Measurements from ENCODE around the gene CTSS.
"Not testable (repeated sequence)": the region's sequence is repeated elsewhere in the genome, so short reads cannot be mapped to it uniquely, and the experiment has no call there.

Gene CTSS

DNA sequence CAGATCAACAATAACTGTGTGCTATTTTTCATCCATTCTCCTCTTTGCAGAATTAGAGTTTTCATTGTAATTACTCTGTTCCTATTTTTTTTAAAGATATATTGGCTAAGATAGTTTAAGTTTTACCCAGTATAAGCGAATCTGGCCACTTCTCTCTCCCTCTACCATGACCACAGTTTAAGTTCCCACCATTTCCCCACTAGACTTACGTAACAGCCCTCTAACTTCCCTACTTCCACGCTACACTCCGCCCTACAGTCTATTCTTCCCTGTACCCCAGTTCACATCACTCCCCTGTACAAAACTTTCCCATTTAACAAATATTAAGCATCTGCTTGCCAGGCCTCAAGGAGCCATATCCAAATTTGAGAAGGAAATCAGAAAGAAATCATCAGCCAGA is 26.0 kb upstream of the CTSS start:
- Mint-ChIP-seq H3K4me3 (no peak overlapping the region), H3K4me1 (peaks cover 2% of the 10 kb centered on the region), H3K27ac (no peak overlapping the region), H3K9me3 (no peaks in the 10 kb centered on the region), H3K27me3 (peaks cover 3% of the 10 kb centered on the region), H3K36me3 (peaks cover 3% of the 10 kb centered on the region)
- CTCF ChIA-PET = no interaction called here
- no peak for DNase-seq

DNA sequence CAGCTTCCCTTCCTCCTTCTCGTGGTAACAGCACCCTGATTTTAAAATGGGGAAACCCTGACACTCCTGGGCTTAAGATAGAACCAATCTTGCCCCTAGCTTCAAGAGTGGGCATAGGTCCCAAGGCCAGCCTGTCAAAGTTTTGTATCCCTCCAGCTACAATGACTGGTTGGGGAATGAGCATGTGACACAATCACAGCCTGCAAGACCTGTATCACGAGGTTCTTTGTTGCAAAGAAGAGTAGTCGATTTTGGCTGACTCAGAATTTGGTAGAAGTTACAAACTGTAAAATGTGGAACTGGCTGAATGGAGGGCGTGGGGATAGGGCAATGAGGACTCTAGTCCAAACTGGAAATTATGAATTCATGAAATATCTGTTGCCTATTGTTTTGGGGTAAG is 23.8 kb upstream of the CTSS start:
- Mint-ChIP-seq H3K4me1 (peaks cover 2% of the 10 kb centered on the region), H3K36me3 (no peaks in the 10 kb centered on the region), H3K9me3 (no peaks in the 10 kb centered on the region), H3K27me3 (peaks cover 6% of the 10 kb centered on the region), H3K4me3 (no peak overlapping the region), H3K27ac (no peak overlapping the region)
- CTCF ChIA-PET = interaction anchor here (1.1 to 1.7 kb wide), 2 partner anchors 24 to 55 kb away, joined by 3 read pairs; no protein-coding TSS in a partner anchor
- no peak for DNase-seq

DNA sequence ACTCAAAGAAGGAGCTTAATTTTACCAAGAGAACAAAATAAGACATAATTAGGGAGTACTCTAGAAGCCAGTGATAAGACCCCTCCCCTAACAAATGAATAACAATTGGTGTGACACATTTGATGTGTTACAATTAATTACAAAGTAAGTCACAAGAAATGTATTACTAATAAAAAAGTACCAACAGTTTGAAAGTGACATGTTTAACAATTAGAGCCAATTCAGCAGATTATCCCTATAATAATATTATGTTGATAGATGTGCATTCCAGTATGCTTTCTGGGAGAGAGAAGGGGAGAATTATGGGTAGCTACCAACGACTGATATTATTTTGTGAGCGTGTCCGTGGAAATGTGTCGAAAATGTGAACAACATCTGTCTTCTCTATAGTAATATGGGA is 23.4 kb upstream of the CTSS start:
- H3K4me3 Mint-ChIP-seq = no peak overlapping the region
- H3K27ac Mint-ChIP-seq = no peak overlapping the region
- H3K27me3 Mint-ChIP-seq = peaks cover 6% of the 10 kb centered on the region
- peaks cover 2% of the 10 kb centered on the region for H3K4me1 Mint-ChIP-seq
- H3K36me3 Mint-ChIP-seq = no peaks in the 10 kb centered on the region
- H3K9me3 Mint-ChIP-seq = no peaks in the 10 kb centered on the region
- DNase-seq = no peak
- CTCF ChIA-PET = interaction anchor here (1.1 to 1.7 kb wide), 2 partner anchors 25 to 54 kb away, joined by 3 read pairs; no protein-coding TSS in a partner anchor

DNA sequence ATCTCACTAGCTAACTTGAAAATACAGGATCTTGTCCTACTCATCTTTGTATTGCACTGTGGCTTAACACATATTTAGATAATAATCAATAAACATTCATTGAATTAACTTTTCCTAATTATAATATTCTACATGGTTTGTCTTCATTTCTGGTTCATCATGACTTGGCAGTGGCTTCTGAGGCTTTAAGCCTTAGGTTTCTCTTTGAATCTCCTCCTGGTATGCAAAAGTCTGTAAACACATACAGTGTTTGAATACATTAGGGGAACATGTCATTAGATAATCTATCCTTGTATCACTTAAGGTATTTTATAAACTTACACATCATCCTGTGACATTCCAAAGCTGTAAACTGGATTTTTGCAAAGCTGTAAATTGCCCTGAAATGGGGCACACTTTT is 21.9 kb upstream of the CTSS start:
- Mint-ChIP-seq H3K36me3 (no peaks in the 10 kb centered on the region), H3K27me3 (peaks cover 6% of the 10 kb centered on the region), H3K4me3 (no peak overlapping the region), H3K27ac (no peak overlapping the region), H3K4me1 (peaks cover 2% of the 10 kb centered on the region), H3K9me3 (no peaks in the 10 kb centered on the region)
- CTCF ChIA-PET = interaction anchor here (1.7 kb wide), 1 partner anchor 26 kb away, joined by 3 read pairs; no protein-coding TSS in a partner anchor
- DNase-seq = no peak

DNA sequence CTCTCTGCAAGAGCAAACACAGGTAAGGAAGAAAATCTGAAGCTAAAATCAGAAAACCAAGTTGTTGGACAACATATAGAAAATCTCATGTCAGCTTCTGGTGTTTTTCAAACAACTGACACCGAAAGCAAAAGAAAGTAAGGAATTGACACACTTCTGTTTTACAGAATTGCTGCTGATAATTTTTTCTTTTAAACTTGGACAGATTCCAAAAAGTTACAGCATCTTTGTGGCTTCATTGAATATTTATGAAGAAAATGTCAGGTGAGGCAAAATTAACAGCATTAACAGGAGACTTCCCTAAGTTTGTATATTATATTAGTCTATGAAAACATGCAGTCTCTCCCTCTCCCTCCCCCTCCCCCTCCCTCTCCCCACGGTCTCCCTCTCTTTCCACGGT is 14.9 kb upstream of the CTSS start:
- H3K27me3 Mint-ChIP-seq = peaks cover 6% of the 10 kb centered on the region
- no peak overlapping the region for H3K4me3 Mint-ChIP-seq
- no peaks in the 10 kb centered on the region for H3K36me3 Mint-ChIP-seq
- DNase-seq = no peak
- peaks cover 12% of the 10 kb centered on the region for H3K4me1 Mint-ChIP-seq
- H3K27ac Mint-ChIP-seq = no peak overlapping the region
- no peaks in the 10 kb centered on the region for H3K9me3 Mint-ChIP-seq
- CTCF ChIA-PET = no interaction called here

DNA sequence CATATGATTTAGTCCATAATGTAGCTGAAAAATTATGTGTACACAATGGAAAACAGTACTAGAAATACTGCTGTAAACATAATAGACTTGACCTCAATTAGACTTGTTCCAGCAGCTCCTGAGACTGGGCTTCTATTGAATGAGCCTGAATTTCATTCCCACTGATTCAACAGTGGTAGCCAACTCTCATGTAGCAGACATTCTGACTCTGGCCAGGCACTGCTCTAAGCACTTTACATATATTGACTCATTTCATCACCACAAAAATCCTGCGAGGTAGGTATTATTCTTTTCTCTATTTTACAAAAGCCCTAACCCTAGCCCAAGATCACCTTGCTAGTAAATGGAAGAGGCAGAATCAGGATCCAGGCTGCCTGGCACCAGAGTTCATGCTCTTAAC is 12.8 kb upstream of the CTSS start:
- no peaks in the 10 kb centered on the region for H3K36me3 Mint-ChIP-seq
- CTCF ChIA-PET = interaction anchor here (0.6 kb wide), 1 partner anchor 134 kb away, joined by 3 read pairs; no protein-coding TSS in a partner anchor
- DNase-seq = no peak
- no peak overlapping the region for H3K4me3 Mint-ChIP-seq
- H3K9me3 Mint-ChIP-seq = no peaks in the 10 kb centered on the region
- peaks cover 12% of the 10 kb centered on the region for H3K4me1 Mint-ChIP-seq
- no peak overlapping the region for H3K27ac Mint-ChIP-seq
- peaks cover 3% of the 10 kb centered on the region for H3K27me3 Mint-ChIP-seq

DNA sequence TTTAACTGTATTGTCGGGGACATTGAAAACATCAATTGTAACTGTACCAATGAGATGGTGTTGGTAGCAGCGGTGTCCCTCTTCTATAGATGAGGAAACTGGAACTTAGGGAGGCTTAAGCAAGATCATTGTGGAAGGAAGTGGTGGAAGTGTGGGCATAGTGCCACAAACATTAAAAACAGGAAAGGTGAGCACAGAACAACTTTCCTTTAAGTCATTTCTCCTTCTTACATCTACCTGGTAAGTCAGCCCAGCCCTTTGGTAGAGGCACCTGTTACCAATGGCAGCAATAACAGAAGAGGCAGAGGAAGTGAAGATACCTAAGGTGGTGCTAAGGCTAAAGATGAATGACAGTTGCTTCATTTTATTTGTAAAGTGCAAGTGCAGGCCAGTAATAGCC is 12.0 kb upstream of the CTSS start:
- CTCF ChIA-PET = no interaction called here
- DNase-seq = no peak
- Mint-ChIP-seq H3K4me3 (no peak overlapping the region), H3K4me1 (peaks cover 12% of the 10 kb centered on the region), H3K36me3 (no peaks in the 10 kb centered on the region), H3K9me3 (no peaks in the 10 kb centered on the region), H3K27ac (no peak overlapping the region), H3K27me3 (peaks cover 3% of the 10 kb centered on the region)

DNA sequence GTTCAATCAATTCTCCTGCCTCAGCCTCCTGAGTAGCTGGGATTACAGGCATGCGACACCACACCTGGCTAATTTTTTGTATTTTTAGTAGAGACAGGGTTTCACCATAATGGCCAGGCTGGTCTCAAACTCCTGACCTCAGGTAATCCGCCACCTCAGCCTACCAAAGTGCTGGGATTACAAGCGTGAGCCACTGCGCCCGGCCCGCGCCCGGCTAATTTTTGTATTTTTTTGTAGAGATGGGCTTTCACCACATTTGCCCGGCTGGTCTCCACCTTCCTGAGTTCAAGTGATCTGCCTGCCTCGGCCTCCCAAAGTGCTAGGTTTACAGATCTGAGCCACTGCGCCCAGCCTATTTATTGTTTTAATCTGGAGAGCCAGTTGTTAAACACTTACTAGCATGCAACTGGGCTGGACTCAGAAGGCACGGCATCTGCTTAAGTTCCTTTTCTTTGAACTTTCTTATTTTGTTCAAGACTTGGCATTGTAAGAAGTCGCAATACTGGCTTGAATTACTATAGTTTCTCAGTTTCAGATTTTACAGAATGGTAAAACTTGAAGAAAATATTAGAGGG is 10.4 kb upstream of the CTSS start:
- CTCF ChIA-PET, H3K27ac Mint-ChIP-seq, H3K4me3 Mint-ChIP-seq, DNase-seq, H3K27me3 Mint-ChIP-seq, H3K36me3 Mint-ChIP-seq, H3K9me3 Mint-ChIP-seq: not testable (repeated sequence)
- peaks cover 25% of the 10 kb centered on the region for H3K4me1 Mint-ChIP-seq

DNA sequence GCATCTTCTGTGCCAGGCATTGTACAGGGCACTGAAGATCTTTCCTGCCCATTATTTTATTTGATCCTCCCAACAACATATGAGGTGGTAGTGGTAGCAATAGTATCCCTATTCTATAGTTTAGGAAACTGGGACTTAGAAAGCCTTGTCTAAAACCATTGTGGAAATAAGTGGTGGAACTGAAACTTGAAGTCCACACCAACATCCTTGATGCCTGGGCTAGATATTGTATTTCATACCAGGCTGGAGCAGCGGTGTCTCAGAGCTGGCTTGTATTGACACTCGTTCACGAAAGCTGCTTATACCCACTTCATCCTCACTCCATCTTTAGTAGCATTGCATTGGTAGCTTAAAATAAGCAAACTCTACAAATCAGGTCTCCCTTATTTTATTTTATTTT is 9.7 kb upstream of the CTSS start:
- DNase-seq = no peak
- CTCF ChIA-PET = no interaction called here
- no peak overlapping the region for H3K27ac Mint-ChIP-seq
- no peaks in the 10 kb centered on the region for H3K36me3 Mint-ChIP-seq
- peaks cover 11% of the 10 kb centered on the region for H3K27me3 Mint-ChIP-seq
- no peaks in the 10 kb centered on the region for H3K9me3 Mint-ChIP-seq
- no peak overlapping the region for H3K4me3 Mint-ChIP-seq
- H3K4me1 Mint-ChIP-seq = peaks cover 32% of the 10 kb centered on the region

DNA sequence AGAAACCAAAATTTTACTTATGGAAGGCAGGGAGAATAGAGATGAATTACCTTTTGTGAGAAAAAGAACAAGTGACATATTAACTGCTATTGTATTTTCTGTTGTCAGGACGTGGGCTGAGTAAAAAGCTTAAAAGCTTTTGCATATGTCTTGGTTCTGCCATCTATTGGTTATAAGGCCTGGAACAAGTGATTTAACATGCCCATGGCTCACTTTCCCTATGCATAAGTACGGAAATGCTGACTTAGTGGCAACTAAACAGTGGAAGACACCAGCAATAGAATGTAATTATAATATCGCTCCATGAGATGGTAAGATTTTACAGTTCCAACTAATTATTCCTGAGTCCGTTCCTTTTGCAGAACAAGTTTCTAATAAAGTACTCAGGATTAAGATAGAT is 6.7 kb upstream of the CTSS start:
- Mint-ChIP-seq H3K36me3 (no peaks in the 10 kb centered on the region), H3K27me3 (peaks cover 11% of the 10 kb centered on the region), H3K27ac (no peak overlapping the region), H3K4me1 (peaks cover 25% of the 10 kb centered on the region), H3K9me3 (no peaks in the 10 kb centered on the region), H3K4me3 (no peak overlapping the region)
- CTCF ChIA-PET = no interaction called here
- no peak for DNase-seq

DNA sequence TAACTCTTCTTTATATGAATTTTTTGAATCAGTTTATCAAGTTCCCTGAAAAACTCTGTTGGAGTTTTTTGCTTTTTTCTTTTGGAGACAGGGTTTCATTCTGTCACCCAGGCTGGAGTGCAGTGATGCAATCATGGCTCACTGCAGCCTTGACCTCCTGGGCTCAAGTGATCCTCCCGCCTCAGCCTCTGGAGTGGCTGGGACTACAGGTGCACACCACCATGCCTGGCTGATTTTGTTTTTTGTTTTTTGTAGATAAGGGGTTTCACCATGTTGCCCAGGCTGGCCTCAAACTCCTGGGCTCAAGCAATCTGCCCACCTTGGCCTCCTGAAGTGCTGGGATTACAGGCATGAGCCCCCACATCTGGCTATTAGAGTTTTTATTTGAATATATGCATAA is 2.1 kb upstream of the CTSS start:
- H3K27ac Mint-ChIP-seq, H3K9me3 Mint-ChIP-seq, H3K36me3 Mint-ChIP-seq, H3K4me3 Mint-ChIP-seq, DNase-seq, H3K27me3 Mint-ChIP-seq, CTCF ChIA-PET: not testable (repeated sequence)
- peaks cover 51% of the 10 kb centered on the region for H3K4me1 Mint-ChIP-seq

DNA sequence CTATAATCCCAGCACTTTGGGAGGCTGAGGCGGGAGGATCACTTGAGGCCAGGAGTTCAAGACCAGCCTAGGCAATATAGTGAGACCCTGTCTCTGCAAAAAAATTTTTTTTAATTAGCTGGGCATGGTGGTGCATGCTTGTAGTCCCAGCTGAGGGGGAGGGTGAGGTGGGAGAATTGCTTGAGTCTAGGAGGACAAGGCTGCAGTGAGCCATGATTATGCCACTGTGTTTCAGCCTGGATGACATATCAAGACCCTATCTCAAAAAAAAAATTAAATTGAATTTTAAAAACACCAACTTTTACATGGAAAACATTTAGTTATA is 361 bp upstream of the CTSS start:
- Mint-ChIP-seq H3K4me1 (peaks cover 46% of the 10 kb centered on the region), H3K36me3 (peaks cover 22% of the 10 kb centered on the region), H3K4me3 (peak overlapping the region; percentile 91), H3K27ac (peak overlapping the region; percentile 92)
- not testable (repeated sequence) for H3K27me3 Mint-ChIP-seq, H3K9me3 Mint-ChIP-seq
- DNase-seq = peak; percentile 20
- CTCF ChIA-PET = interaction anchor here (0.6 to 1.7 kb wide), 2 partner anchors 43 to 198 kb away, joined by 3 read pairs; no protein-coding TSS in a partner anchor

DNA sequence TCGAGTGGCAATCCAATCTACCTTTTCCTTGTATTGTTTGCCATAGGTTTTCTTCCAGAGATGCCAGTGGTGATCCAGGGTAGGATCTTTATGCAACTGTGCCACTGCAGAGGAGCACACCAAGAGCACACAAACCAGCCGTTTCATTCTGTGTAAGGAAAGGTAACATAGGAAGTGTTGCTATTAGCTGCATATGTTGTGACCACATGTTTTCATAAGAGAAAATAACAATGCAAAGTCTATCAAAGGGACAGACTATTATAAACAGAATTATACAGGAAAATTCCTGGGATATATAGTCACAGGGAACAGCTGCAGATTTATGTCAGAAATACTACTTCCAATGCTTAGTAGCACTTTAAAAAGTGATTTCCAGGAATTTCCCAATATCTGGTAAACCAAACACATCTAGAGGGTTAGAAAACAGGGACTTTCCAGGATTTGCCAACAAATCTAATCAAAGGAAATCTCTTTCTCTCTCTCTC is 919 bp downstream of the CTSS start:
- Mint-ChIP-seq H3K27me3 (no peaks in the 10 kb centered on the region), H3K4me3 (peak overlapping the region; percentile 91), H3K36me3 (peaks cover 34% of the 10 kb centered on the region), H3K27ac (peak overlapping the region; percentile 92), H3K4me1 (peaks cover 41% of the 10 kb centered on the region), H3K9me3 (no peaks in the 10 kb centered on the region)
- DNase-seq = no peak
- CTCF ChIA-PET = interaction anchor here (1.6 to 1.7 kb wide), 2 partner anchors 157 to 196 kb away, joined by 3 to 4 read pairs; no protein-coding TSS in a partner anchor

DNA sequence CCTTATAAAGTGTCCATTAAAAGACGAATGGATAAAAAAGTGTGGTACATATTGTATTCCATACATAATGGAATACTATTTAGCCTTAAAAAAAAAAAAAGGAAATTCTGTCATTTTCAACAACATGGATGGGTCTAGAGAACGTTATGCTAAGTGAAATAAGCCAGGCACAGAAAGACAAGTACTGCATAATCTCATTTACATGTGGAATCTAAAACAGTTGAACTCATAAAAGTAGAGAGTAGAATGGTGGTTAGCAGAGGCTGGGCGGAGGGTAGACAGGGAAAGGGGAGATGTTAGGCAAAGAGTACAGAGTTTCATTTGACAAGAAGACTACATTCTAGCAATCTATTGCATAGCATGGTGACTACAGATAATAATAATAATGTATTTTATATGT is 2.6 kb downstream of the CTSS start:
- DNase-seq = no peak
- Mint-ChIP-seq H3K36me3 (peaks cover 40% of the 10 kb centered on the region), H3K9me3 (no peaks in the 10 kb centered on the region), H3K4me3 (no peak overlapping the region), H3K27me3 (no peaks in the 10 kb centered on the region), H3K4me1 (peaks cover 41% of the 10 kb centered on the region), H3K27ac (no peak overlapping the region)
- CTCF ChIA-PET = interaction anchor here (0.9 kb wide), 1 partner anchor 13 kb away, joined by 3 read pairs; no protein-coding TSS in a partner anchor

DNA sequence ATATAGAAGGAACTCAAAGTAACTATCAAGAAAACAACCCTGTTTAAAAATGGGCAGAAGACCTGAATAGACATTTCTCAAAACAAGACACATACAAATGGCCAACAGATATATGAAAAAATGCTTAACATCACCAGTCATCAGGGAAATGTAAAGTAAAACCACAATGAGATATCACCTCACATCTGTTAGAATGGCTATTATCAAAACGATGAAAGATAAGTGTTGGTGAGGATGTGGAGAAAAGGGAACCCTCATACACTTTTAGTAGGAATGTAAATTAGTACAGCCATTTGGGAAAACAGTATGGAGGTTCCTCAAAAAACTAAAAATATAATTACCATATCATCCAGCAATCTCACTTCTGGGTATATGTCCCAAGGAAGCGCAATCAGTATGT is 3.0 kb downstream of the CTSS start:
- H3K27ac Mint-ChIP-seq = no peak overlapping the region

More for the DNA sequence above, 3.0 kb downstream of the CTSS start:
- H3K9me3 Mint-ChIP-seq = no peaks in the 10 kb centered on the region
- peaks cover 41% of the 10 kb centered on the region for H3K4me1 Mint-ChIP-seq
- CTCF ChIA-PET = no interaction called here
- no peaks in the 10 kb centered on the region for H3K27me3 Mint-ChIP-seq
- H3K36me3 Mint-ChIP-seq = peaks cover 45% of the 10 kb centered on the region
- DNase-seq = no peak
- H3K4me3 Mint-ChIP-seq = no peak overlapping the region
